ENCODE measurements around the gene MSI1.

Gene MSI1

GRCh38 chr12:120368789-120369602, at the start of gene MSI1:
MSI1 (minus strand) TSS chr12:120369164; CDS start chr12:120369091, 73 bp downstream.
- POLR2A ChIA-PET: no interaction called here

GRCh38 chr12:120417917-120418580, 49.1 kb upstream of the MSI1 start:
- no peak for DNase-seq (ENCODE audit: extremely low spot score)
- no peak for TF ChIP-seq CTCF (IDR thresholded peaks at IDR 0.05; ENCODE audit: control extremely low read depth, extremely low read depth, low read depth, missing control alignments)
- ChIA-PET CTCF (interaction anchor here (0.7 to 2.0 kb wide), 5 partner anchors 11 to 83 kb away, joined by 3 to 5 read pairs (median 4); no protein-coding TSS in a partner anchor), POLR2A (no interaction called here)

More at GRCh38 chr12:120368789-120369602, at the start of gene MSI1:
- no peak for DNase-seq (ENCODE audit: extremely low spot score)
- CTCF ChIA-PET: no interaction called here
- no peak for TF ChIP-seq CTCF (IDR thresholded peaks at IDR 0.05; ENCODE audit: control extremely low read depth, extremely low read depth, low read depth, missing control alignments)

- no peak for DNase-seq (ENCODE audit: extremely low spot score)
- no peak for TF ChIP-seq CTCF (IDR thresholded peaks at IDR 0.05; ENCODE audit: control extremely low read depth, extremely low read depth, low read depth, missing control alignments)
- ChIA-PET CTCF (interaction anchor here (0.8 to 1.8 kb wide), 3 partner anchors 11 to 232 kb away, joined by 3 to 5 read pairs (median 3); no protein-coding TSS in a partner anchor), POLR2A (no interaction called here)
Measured at GRCh38 chr12:120416490-120417216, 47.7 kb upstream of the MSI1 start.

- no peak for TF ChIP-seq CTCF (IDR thresholded peaks at IDR 0.05; ENCODE audit: control extremely low read depth, extremely low read depth, low read depth, missing control alignments)
- no peak for DNase-seq (ENCODE audit: extremely low spot score)
- ChIA-PET POLR2A (no interaction called here), CTCF (no interaction called here)
Measured at GRCh38 chr12:120413901-120414695, 45.1 kb upstream of the MSI1 start.

- ChIA-PET CTCF (no interaction called here), POLR2A (no interaction called here)
- no peak for TF ChIP-seq CTCF (IDR thresholded peaks at IDR 0.05; ENCODE audit: control extremely low read depth, extremely low read depth, low read depth, missing control alignments)
- no peak for DNase-seq (ENCODE audit: extremely low spot score)
Measured at GRCh38 chr12:120412421-120412820, 43.5 kb upstream of the MSI1 start.

Measured in GM10248 (cell line).